ENCODE data around the gene FCN3. TPM values are rescaled to one million over a fixed set of nuclear protein-coding genes. Genes with fewer than 3 reads are reported as not detected.

FCN3 gene
- total and polyA plus RNA-seq, 7 donors: 3.4 to 34.6 (median 12.9) TPM

DNA sequence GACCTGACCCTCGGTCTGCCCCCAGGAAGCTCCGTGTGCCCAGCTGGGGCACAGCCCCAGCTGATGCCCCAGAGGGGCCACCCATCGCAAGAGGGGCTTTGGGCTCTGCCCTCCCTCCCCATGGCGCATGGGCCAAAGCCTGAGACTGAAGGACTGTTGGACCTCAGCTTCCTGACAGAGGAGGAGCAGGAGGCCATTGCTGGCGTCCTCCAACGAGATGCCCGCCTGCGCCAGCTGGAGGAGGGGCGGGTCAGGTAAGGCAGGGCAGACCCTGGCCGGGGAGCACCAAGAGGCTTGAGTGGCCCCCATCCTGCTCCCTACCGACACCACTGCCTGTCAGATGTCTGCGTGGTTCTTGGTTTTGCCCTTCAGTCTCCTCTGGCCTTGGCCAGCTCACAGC is 29.4 kb downstream of the FCN3 start:
- WGBS, 3 donors: 79 to 87% (median 81%) methylated on average over 12 of the region's 12 CpGs
- no peak for ATAC-seq
- no peaks in the 10 kb centered on the region for H3K36me3 ChIP-seq (ENCODE audit: insufficient read depth in 1 of 2, low read depth in 1 of 2)
- H3K27ac ChIP-seq: no peak overlapping the region
- H3K27me3 ChIP-seq (ENCODE audit: insufficient read depth in 3 of 3, low read length in 2 of 3): peaks cover 0 to 20% (median 17%) of the 10 kb centered on the region in 3 donors
- intact Hi-C loops (cut with DNase I): loop anchor here in 1 of 2 donors (10.0 kb wide), 1 partner anchor 1670 kb away; no protein-coding TSS in a partner anchor
- no peaks in the 10 kb centered on the region for H3K9me3 ChIP-seq
- no peak overlapping the region for H3K4me3 ChIP-seq
- no peak for DNase-seq
- H3K4me1 ChIP-seq: peaks cover 4% of the 10 kb centered on the region
- TF ChIP-seq, protein P1, sequence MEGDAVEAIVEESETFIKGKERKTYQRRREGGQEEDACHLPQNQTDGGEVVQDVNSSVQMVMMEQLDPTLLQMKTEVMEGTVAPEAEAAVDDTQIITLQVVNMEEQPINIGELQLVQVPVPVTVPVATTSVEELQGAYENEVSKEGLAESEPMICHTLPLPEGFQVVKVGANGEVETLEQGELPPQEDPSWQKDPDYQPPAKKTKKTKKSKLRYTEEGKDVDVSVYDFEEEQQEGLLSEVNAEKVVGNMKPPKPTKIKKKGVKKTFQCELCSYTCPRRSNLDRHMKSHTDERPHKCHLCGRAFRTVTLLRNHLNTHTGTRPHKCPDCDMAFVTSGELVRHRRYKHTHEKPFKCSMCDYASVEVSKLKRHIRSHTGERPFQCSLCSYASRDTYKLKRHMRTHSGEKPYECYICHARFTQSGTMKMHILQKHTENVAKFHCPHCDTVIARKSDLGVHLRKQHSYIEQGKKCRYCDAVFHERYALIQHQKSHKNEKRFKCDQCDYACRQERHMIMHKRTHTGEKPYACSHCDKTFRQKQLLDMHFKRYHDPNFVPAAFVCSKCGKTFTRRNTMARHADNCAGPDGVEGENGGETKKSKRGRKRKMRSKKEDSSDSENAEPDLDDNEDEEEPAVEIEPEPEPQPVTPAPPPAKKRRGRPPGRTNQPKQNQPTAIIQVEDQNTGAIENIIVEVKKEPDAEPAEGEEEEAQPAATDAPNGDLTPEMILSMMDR (IDR thresholded peaks at IDR 0.05): no peak

DNA sequence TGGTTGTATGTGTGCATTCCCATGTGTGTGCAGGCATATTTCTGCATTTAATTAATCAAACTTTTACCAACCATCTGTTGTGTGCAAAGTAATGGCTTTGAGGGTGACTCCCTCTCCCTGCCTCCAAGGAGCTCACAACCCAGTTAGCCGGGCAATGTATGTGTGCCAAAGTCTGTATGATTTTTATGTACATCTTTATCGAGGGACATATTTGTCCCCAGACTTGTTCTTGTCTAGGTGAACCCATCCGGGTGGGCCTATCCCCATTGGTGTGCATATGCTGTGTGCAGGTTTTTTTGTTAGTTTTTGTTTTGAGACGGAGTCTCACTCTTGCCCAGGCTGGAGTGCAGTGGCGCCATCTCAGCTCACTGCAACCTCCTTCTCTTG is 31.0 kb downstream of the FCN3 start:
- Histone ChIP-seq H3K27me3 (ENCODE audit: insufficient read depth in 3 of 3, low read length in 2 of 3) (peaks cover 0 to 10% (median under 1%) of the 10 kb centered on the region in 3 donors), H3K4me3 (no peak overlapping the region), H3K9me3 (no peaks in the 10 kb centered on the region), H3K4me1 (no peaks in the 10 kb centered on the region), H3K27ac (no peak overlapping the region), H3K36me3 (ENCODE audit: insufficient read depth in 1 of 2, low read depth in 1 of 2) (no peaks in the 10 kb centered on the region)
- WGBS, 3 donors: 75 to 88% (median 80%) methylated on average over 5 of the region's 5 CpGs
- ATAC-seq (no peak), DNase-seq (no peak)
- intact Hi-C loops (cut with DNase I): loop anchor here in 1 of 2 donors (10.0 kb wide), 1 partner anchor 1669 kb away; no protein-coding TSS in a partner anchor
- TF ChIP-seq, protein P1 (IDR thresholded peaks at IDR 0.05): no peak

DNA sequence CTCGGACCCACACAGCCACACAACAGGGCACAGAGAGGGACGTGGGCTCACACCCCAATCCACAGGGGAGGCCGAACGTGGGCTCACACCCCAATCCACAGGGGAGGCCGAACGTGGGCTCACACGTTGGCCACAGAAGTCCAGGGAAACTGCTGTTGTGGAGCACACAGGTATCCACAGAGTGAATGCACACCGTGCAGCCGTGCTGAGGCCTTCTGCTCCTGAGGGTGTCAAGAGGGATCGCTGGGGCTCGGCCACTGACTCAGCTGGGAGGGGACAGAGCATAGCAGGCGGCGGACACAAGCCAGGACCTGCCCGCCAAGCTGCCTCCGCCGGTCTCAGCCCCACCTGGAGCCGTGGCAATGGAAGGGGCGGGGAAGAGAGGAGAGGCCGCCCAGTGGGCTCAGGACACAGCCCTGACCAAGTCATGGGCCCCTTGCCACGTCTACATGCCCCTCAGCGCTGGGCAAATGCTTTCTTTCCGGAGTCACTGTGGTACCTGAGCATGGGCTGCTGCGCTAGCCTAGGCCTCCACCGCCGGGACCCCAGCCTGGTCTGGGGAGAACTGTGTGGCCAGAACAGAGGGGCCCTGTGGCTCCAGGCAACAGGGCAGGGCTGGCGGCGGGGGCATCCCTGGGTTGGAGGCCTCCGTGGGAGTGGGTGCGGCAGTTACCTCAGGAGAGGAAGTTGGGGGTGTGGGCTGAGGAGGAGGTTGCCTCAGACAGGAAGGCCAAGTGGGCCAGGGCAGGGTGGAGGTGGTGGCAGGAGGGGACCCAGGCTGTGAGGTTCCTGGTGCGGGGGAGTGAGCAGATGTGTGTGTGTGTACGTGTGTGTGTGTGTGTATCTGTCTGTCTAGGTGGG is 31.6 kb downstream of the FCN3 start:
- H3K9me3 ChIP-seq: no peaks in the 10 kb centered on the region
- H3K27me3 ChIP-seq (ENCODE audit: insufficient read depth in 3 of 3, low read length in 2 of 3): peaks cover 0 to 8% (median 0%) of the 10 kb centered on the region in 3 donors
- H3K4me1 ChIP-seq: no peaks in the 10 kb centered on the region
- ATAC-seq: peak in 2 of 4 donors; percentile 13 to 19
- H3K27ac ChIP-seq: no peak overlapping the region
- intact Hi-C loops (cut with DNase I): loop anchor here in 1 of 2 donors (10.0 kb wide), 1 partner anchor 1668 kb away; no protein-coding TSS in a partner anchor
- H3K36me3 ChIP-seq (ENCODE audit: insufficient read depth in 1 of 2, low read depth in 1 of 2): no peaks in the 10 kb centered on the region
- no peak for DNase-seq
- 64 to 72% (median 66%) methylated on average over 31 of the region's 31 CpGs for WGBS, 3 donors
- H3K4me3 ChIP-seq: no peak overlapping the region
- TF ChIP-seq, protein P1 (IDR thresholded peaks at IDR 0.05): no peak

DNA sequence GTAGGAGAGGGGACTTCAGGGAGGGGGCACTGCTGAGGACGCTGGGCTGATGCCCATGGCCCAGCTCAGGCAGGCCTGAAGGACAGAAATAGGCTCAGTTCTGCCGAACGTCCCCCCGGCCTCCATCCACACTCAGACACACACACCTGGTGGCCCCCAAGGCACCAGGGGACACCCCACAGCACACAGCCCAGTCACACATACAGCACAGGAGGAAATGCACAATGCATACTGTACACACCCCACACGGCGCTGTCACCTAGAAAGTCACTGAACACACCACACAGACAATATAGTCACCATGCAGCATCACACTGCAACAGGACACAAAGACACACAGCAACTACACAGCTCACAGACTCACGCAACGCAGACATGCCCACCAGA is 32.2 kb downstream of the FCN3 start:
- peak overlapping the region; percentile 4 for H3K4me3 ChIP-seq
- intact Hi-C loops (cut with DNase I): loop anchor here in 1 of 2 donors (10.0 kb wide), 1 partner anchor 1668 kb away; no protein-coding TSS in a partner anchor
- TF ChIP-seq, protein P1 (IDR thresholded peaks at IDR 0.05): no peak
- no peaks in the 10 kb centered on the region for H3K4me1 ChIP-seq
- H3K36me3 ChIP-seq (ENCODE audit: insufficient read depth in 1 of 2, low read depth in 1 of 2): no peaks in the 10 kb centered on the region
- H3K27ac ChIP-seq: no peak overlapping the region
- ATAC-seq (no peak), DNase-seq (no peak)
- 73 to 85% (median 84%) methylated on average over 8 of the region's 8 CpGs for WGBS, 3 donors
- no peaks in the 10 kb centered on the region for H3K9me3 ChIP-seq
- peaks cover 0 to 6% (median 0%) of the 10 kb centered on the region in 3 donors for H3K27me3 ChIP-seq (ENCODE audit: insufficient read depth in 3 of 3, low read length in 2 of 3)
